A204.1 (cell line): ENCODE data around the gene DEFB132.

Source experiments
- FAIRE-seq: peaks from 2 replicates; lab custom pipeline; 2012; peaks lifted over from hg19 to GRCh38; lab: Jason Lieb, UNC

Gene DEFB132

DNA sequence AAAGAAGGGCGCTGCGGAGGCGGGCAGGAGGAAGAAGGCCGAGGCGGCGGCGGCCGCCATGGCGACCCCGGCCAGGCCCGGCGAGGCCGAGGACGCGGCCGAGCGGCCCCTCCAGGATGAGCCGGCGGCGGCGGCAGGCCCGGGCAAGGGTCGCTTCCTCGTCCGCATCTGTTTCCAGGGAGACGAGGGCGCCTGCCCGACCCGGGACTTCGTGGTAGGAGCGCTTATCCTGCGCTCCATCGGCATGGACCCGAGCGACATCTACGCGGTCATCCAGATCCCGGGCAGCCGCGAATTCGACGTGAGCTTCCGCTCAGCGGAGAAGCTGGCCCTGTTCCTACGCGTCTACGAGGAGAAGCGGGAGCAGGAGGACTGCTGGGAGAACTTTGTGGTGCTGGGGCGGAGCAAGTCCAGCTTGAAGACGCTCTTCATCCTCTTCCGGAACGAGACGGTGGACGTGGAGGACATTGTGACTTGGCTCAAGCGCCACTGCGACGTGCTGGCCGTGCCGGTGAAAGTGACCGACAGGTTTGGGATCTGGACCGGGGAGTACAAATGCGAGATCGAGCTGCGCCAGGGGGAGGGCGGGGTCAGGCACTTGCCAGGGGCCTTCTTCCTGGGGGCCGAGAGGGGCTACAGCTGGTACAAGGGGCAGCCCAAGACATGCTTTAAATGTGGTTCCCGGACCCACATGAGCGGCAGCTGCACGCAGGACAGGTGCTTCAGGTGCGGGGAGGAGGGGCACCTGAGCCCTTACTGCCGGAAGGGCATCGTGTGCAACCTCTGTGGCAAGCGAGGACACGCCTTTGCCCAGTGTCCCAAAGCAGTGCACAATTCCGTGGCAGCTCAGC is 40.6 kb downstream of the DEFB132 start:
- FAIRE-seq, result no peak

DNA sequence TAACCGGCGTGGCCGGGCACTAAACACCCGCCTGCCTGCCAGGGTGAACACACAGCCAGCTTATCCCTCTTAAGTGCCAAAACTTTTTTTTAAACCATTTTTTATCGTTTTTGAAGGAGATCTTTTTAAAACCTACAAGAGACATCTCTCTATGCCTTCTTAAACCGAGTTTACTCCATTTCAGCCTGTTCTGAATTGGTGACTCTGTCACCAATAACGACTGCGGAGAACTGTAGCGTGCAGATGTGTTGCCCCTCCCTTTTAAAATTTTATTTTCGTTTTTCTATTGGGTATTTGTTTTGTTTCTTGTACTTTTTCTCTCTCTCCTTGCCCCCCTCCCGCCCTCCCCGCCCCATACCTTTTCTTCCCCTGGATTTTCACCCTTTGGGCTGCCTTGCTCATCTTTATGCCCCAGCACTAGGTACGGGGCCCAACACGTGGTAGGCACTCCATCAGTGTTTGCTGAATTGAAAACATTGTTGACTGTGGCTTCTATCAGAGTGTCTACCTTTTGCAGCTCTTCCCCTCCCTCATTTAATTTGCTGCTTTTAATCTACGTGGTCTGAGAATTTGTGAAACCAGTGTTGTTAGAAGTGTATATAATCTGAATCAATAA is 41.4 kb downstream of the DEFB132 start:
- no peak for FAIRE-seq

DNA sequence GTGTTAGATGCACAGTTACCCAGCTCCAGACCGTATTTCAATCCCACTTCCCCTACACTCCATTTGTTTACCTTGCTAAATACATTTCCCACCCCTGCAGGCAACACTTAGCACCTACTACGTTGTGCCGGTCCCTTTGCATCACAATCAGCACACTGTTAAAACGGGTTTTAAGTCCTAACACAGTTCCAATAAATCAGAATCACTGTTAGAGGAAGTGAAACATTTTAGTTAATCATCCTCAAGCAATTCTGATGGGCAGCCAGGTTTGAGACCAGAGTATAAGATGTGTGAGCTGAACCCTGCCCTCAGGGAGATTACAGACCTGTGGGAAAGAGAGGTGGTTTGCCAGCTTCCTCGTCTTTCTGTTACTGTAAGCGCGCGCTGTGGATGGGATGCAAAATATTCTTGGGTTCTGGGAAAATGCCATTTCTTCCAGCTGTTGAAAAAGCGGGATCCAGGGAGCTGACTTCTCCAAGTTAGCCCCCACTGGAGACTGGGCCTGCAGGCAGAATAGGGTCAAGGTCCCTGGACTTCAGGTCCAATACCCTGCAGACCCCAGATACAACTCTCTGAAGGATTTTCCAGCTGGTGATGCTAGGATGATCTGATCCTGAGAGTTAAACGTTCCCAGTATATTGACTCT is 42.9 kb downstream of the DEFB132 start:
- FAIRE-seq, result no peak

DNA sequence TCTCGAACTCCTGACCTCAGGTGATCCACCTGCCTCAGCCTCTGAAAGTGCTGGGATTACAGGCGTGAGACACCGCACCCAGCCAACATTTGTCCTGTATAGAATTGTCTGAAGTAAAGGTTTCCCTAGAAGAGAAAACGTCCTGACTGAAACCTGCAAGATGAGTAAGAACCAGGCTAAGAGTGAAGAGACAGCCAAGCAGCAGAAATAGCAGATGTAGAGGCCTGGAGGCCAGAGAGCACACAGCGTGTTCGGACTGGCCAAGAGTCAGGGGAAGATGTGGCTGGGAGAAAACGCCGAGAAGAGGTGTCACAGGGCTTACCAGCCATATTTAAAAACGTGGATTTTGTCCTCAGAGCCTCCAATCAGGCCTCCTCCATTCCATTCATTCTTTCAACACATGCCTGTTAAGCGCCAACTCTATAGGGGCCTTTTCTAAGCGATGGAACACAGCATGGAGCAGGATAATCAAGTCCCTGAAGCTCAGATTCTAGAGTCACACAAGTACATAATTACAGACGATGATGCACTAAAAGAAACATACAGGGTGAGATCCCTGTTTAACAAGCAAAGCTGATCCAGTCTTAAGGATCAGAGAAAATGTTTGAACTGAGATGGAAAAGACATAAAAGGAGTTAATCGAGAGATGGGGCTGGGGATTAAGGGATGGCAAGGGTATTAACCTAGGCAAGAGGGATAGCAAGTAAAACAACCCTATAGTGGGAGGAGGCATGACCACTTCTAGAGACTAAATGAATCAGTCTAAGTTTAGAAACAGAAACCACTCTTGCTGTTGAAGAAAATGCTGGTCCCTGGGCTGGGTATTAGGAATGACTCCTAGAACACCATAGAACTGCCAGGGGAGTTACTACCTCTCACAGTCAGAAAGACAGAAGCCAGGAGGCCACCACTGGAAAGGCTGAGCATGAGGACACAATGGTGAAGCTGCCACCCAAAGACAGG is 44.6 kb downstream of the DEFB132 start:
- no peak for FAIRE-seq

DNA sequence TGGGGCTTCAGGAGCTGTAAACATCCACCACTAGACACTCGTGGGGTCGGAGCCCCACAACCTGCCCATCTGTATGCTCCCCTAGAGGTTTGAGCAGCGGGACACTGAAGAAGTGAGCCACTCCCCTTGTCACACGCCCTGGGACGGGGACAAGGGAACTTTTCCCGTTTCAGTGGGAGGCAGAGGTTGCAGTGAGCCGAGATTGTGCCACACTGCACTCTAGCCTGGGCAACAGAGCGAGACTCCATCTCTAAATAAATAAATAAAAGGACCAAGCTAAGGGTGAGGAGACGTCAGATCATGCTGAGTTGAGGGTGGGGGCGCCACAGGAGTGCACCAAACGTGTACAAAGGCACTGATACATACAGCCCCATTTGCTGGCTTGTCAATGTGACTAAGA is 48.2 kb downstream of the DEFB132 start:
- no peak for FAIRE-seq

DNA sequence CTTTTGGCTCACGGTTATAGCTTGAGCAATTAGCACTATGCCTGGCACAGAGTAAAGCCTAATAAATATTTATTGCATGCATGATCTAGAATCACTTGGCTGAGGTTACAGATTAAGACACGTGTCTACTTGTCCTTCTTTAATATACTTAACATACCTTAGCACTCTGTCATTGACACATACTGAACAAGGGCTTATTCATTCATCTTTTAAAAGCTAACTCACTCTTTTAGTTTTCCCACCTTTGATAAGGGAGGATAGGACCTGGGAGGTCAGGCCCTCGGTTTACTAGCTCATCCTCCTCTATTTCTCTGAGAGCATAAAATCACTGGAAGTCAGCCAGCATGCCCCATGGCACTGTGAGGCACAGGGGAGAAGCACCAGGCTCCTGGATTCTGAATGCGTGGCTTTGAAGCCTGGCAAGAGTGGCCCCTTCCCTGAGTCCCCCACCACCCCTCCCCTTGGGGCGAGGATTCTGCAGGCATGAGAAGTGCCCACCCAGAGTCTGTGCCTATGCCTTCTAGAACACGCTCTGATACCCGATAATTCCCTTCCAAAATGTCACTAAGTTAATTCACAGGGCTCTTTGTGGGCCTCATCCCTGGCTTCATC is 51.0 kb downstream of the DEFB132 start:
- FAIRE-seq, result no peak

DNA sequence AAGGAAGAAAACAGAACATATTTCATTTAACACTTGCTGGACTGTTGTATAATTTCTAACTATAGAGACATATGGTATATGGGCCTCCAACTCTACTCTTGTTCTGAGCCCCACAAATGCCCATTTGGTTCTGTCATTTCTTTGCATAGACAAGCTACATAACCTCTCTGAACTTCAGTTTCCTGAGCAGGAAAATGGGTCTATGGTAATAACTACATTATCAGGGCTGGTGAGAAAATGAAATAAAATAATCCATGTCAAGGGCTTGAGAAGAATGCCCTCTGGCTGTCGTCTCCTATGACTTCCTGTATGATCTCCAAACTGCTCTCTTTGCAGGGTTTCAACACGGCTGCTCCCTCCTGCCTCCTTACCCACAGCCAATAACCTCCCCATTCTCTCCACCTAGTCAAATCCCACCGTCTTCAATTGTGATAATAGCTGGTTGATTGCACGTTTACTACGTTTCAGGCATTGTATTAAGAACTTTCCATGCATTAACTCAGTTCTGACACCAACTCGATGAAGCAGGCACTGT is 51.8 kb downstream of the DEFB132 start:
- FAIRE-seq, result no peak

DNA sequence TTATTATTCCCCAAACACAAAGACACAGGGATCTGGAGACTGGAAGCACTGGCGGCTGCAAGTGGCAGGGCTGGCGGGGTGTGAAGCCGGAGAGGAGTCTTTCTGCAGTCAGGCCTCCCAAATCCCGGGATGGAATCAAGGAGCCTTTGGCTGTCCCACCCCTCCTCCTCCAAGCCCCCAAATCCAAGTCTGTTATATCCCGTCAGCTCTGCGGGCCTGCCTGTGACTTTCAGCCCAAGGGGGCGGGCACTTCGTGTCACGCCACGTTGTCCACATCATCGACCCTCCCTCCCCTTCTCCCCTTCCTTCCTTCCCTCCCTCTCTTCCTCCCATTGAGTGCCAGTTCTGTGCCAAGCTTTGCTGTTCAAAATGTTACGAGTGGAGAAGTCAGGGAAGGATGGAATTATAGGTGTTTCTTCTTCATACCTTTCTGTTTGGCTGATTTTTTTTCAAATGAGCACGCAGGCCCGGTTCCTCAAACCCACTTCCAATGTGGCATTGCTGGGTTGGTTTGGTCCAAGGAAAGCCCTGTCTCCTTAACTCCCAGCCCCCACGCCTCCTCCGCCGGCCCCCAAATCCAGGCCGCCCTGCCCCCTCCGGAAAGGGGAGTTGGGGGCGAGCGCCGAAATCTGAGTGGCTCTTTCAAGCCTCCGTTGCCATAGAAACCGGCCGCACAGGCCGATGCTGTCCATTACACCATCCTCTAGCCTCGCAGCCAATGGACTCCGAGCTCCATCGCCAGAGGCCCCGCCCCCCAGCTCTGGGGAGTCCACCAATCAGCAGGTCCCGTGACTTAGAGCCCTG is 52.5 kb downstream of the DEFB132 start:
- FAIRE-seq, result peak; percentile 100

DNA sequence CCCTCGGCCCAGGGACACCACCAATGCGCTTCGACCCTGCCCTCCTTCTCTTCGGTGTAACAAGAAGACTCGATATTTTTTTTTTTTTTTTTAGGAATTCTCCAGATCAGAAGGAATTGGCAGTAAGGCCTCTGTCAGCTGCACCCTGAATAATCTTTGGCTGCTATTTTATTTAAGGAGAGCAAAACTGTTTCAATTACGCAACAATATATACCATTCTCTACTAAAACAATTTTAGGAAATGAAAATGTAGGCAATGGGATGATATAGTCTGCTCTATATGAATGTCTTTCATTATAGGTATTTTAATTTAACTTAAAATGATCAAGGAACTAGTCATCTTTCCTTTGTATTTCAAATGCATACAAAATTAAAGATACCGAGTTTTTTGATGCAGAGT is 53.1 kb downstream of the DEFB132 start:
- no peak for FAIRE-seq
